GM19351 (cell line): ENCODE data around the gene SCAPER.
"Not testable (repeated sequence)": the region's sequence is repeated elsewhere in the genome, so short reads cannot be mapped to it uniquely, and the experiment has no call there.

Experiments used
- ATAC-seq: cut with Tn5 transposase; IDR thresholded peaks from one replicate; pipeline ENCODE4 v1.9.1; 2021; ENCODE audit warnings: mild to moderate bottlenecking, moderate library complexity; ENCODE audit not compliant: unreplicated experiment

SCAPER gene

GRCh38 chr15:76503804-76504203 is 401.3 kb downstream of the SCAPER start:
- no peak for ATAC-seq

GRCh38 chr15:76503121-76503520 is 402.0 kb downstream of the SCAPER start:
- ATAC-seq, result no peak

- ATAC-seq, result no peak
Observed at GRCh38 chr15:76502678-76503077, 402.5 kb downstream of the SCAPER start.

DNA sequence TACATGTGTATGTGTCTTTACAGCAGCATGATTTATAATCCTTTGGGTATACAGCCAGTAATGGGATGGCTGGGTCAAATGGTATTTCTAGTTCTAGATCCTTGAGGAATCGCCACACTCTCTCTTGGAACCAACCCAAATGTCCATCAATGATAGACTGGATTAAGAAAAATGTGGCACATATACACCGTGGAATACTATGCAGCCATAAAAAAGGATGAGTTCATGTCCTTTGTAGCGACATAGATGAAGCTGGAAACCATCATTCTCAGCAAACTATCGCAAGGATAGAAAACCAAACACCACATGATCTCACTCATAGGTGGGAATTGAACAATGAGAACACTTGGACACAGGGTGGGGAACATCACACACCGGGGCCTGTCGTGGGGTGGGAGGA is 403.0 kb downstream of the SCAPER start:
- not testable (repeated sequence) for ATAC-seq

DNA sequence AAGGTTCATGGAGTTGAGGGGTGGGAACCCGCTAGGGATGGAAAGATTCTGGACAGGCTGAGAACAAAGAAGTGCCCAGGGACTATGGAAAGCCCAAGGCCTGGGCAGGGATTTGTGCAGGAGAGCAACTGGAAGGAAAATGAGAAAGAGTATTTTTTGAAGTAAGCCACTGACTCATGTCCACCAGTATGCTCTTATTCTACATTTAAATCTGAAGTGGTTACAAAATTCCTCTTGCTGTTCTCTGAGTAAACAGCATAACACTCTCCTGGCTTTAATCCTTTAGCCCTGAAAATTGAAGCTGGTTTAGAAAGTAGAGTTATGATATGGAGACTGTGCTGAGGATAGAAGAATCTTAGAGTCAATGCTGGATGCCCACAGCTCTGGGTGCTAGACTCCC is 403.4 kb downstream of the SCAPER start:
- no peak for ATAC-seq

GRCh38 chr15:76501011-76501410 is 404.1 kb downstream of the SCAPER start:
- no peak for ATAC-seq

DNA sequence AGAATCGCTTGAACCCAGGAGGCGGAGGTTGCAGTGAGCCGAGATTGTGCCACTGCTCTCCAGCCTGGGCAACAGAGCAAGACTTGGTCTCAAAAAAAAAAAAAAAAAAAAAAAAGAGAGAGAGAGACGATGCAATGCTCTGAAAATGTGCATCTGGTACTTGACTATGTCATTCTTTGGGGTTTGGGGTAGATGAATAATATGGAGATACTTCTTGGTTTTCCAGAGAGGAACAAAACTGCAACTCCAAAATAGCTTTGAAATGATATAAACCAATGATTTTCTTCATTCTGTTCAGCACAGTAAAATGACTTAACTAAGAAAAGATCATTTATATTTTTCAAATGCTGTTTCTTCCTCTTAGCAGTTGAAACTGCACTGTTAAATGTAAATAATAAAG is 409.7 kb downstream of the SCAPER start:
- ATAC-seq, result no peak

DNA sequence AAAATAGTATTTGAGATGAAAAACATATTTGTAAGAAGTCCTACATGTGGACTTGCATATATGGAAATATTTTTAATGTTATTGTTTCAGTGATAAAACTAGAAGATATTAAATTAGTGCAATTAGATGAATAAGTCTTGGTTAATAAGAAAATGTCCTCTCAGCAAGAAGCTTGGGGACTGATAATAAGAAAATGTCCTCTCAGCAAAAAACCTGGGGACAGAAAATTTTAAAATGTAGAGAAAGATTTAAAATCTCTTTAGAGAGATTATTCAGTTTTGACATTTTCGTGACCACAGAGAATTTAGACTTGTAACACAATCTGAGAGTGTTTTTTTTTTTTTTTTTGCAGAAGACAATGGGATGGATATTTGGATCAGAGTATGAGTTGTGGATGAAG is 412.6 kb downstream of the SCAPER start:
- no peak for ATAC-seq

DNA sequence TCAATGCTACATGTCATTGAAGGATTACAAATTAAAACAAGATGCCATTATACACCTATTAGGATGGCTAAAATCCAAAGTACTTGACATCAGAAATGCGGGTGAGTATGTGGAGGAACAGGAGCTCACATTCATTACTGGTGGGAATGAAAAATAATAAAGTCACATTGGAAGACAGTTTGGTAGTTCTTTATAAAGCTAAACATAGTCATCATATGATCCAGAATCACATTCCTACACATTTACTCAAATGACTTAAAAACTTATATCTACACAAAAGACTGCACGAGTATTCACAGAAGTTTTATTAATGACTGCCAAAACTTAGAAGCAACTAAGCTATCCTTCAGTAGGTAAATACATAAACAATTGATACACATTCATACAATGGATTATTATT is 421.4 kb downstream of the SCAPER start:
- ATAC-seq, result no peak

- no peak for ATAC-seq
Observed at GRCh38 chr15:76483018-76483417, 422.1 kb downstream of the SCAPER start.

- ATAC-seq, result no peak
Observed at GRCh38 chr15:76480267-76480666, 424.9 kb downstream of the SCAPER start.

DNA sequence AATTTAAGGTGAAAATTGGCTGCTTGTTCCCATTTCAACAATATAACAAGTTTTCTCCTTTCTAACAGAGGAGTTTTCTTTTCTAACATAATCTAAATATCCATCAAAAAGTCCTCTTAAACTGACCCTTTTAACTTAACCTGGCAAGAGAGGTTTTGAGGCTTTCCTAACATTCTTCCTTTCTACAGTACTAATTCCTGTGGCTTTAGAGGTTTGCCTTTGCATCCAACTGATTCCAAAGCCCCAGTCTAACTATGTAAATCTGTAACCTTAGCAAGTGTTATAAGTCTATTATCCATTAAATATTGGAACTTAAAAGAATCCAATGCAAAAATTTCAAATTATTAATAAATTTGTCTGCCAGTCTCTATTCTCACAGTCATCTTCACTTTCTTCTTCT is 434.4 kb downstream of the SCAPER start:
- no peak for ATAC-seq

DNA sequence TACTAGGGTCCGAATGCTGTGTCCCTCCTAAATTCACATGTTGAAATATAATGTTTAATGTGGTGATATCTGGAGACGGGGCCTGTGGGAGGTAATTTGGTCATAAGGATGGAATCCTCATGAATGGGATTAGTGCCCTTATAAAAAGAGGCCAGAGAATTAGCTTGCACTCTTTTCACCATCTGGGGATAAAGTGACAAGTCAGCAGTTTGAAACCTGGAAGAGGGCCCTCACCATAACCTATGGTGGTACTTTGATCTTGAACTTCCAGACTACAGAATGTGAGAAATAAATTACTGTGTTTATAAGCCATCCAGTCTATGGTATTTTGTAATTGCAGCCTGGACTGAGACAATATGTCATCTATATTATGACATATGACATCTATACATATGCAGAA is 436.4 kb downstream of the SCAPER start:
- ATAC-seq, result no peak

DNA sequence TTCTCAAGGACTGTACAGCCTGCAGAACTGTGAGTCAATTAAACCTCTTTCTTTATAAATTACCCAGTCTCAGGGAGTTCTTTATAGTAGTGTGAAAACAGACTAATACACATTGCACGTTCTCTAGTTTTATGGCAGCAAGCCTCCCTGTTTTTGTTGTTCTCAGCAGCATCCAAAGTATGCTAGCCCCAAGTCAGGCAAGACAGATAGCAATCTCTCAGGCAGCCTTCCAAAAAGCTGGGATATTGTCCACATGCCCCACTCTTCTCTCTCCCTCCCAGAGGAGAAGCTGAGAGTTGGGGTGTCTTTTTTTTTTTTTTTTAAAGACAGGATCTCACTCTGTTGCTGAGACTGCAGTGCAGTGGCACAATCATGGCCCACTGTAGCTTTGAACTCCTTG is 438.0 kb downstream of the SCAPER start:
- no peak for ATAC-seq

GRCh38 chr15:76465728-76466127 is 439.4 kb downstream of the SCAPER start:
- no peak for ATAC-seq

- ATAC-seq, result no peak
Observed at GRCh38 chr15:76464247-76464646, 440.9 kb downstream of the SCAPER start.

GRCh38 chr15:76460871-76461270 is 444.3 kb downstream of the SCAPER start:
- no peak for ATAC-seq

- no peak for ATAC-seq
Observed at GRCh38 chr15:76460347-76460746, 444.8 kb downstream of the SCAPER start.

DNA sequence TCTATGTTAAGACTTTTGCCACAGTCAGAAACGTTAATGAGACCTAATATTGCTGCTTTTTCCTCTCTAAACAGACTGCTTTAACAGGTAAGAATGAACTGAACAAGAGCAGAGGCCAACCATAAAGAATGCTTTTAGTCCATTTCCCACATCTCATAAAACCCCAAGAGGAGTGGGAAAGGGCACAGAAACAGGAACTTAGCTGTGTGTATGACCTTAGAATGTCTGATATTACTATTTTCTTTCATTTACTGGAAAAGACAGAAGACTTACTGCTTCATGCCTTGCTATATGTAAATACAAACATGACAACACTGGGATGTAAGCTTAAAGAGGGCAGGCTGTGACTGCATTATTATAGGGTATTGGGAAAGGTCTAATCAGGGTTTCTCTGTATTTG is 453.6 kb downstream of the SCAPER start:
- no peak for ATAC-seq

DNA sequence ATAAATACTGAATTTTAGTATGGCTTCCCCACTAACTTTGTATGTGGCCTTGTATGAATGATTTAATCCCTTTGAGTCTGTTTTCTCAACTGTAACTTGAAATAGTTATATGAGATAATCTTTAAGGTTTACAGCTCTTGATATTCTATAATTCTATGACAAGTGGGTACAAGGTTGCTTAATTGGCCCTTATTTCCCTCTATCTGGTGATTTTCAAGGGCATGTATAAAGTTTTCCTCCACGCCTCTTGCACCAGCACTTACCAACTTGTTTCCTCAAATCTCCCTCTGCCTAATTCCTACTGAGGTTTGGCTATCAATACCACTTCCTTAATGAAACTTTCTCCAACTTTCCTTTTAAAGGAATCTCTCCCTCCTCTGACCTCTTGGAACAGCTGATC is 455.7 kb downstream of the SCAPER start:
- ATAC-seq, result no peak

DNA sequence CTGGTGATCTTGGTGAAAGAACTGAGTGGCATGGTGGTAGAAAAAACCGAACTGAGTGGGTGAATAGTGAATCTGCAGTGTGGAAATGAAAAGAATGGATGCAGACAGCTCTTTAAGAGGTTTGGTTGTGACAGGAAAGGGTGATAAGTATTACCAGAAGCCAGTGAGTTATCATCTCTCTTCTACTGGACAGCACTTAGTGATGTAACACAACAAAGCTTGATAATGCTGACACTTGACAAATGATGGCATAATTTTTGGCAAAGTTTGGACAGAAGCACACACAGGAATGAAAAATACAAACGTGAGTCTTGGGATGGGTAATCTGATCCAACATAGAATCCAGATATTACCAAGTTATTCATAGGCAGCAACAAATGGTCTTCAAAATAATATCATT is 456.4 kb downstream of the SCAPER start:
- ATAC-seq, result no peak

DNA sequence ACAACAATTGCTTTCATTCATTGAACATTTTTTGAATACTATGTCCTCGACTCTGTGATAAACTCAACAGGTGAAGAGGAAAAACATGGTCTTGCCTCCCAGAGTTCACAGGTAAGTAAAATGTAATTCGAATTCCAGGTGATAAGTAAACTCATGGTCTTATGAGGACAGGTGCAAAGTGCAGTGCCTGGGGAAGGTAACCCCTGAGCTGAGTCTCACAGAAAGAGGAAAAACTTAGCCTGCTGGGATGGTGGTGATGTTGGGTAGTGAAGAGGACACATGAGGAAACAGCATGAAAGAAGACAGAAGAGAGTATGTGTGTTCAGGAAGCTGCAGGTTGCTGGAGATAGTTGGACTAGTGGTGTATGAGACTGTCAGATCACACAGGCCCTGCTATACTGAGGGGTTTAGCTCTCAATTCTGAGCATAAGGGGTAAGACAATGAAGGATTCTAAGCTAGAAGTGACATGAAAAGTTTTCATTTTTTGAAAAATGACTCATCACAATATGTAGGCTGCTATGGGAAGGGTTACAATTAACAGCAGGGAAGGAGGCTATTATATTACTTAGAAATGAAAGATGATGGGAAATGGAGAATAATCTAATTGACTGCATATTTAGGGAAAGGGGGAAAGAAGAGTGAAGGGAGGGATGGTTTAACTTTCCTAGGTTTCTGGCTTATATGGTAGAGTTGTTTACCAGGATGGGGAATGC is 457.3 kb downstream of the SCAPER start:
- ATAC-seq, result no peak

GRCh38 chr15:76440441-76440840 is 464.7 kb downstream of the SCAPER start:
- no peak for ATAC-seq
